ENCODE data around the gene ATP5IF1.

ATP5IF1 gene

DNA sequence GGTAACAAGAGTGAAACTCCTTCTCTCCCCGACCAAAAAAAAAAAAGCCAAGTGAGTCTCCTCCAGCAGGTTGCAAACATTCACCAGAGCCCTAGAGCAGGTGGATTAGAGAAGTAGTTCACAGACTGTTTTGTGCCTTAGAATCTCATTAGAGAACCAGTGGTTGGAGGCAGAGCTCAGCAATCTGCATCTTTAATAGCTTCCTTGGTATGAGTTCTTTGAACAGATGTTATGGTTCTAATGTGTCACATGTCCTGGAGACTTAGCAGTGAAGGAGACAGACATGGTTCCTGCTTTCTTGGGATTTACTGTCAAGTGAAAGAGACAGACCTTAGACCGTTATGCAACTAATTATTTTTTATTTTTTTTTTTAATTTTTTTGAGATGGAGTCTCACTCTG is 50.2 kb downstream of the ATP5IF1 start:
- TF ChIP-seq, protein P1, sequence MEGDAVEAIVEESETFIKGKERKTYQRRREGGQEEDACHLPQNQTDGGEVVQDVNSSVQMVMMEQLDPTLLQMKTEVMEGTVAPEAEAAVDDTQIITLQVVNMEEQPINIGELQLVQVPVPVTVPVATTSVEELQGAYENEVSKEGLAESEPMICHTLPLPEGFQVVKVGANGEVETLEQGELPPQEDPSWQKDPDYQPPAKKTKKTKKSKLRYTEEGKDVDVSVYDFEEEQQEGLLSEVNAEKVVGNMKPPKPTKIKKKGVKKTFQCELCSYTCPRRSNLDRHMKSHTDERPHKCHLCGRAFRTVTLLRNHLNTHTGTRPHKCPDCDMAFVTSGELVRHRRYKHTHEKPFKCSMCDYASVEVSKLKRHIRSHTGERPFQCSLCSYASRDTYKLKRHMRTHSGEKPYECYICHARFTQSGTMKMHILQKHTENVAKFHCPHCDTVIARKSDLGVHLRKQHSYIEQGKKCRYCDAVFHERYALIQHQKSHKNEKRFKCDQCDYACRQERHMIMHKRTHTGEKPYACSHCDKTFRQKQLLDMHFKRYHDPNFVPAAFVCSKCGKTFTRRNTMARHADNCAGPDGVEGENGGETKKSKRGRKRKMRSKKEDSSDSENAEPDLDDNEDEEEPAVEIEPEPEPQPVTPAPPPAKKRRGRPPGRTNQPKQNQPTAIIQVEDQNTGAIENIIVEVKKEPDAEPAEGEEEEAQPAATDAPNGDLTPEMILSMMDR (IDR thresholded peaks at IDR 0.05; ENCODE audit: insufficient read depth, low read length, missing control alignments), result no peak
- CTCF ChIA-PET, result no interaction called here
- H3K4me3 ChIP-seq (ENCODE audit: low read depth, low read length), result no peak overlapping the region
- POLR2A ChIA-PET, result interaction anchor here (0.7 to 2.1 kb wide), 2 partner anchors 9 to 307 kb away, joined by 3 to 4 read pairs; no protein-coding TSS in a partner anchor
- no peak for DNase-seq (ENCODE audit: low read depth, low spot score)
